C4-2B (cell line): ENCODE data around the gene SZT2.
A peak's percentile ranks its signal among the peaks of the same experiment; 100 is the strongest.

Experiments used
- H3K27ac ChIP-seq: fragments of 450-650 bp; 2 replicates; pipeline ENCODE4 v1.5.1; 2017
- CTCF ChIP-seq: fragments of 450-650 bp; conservative IDR thresholded peaks from 2 replicates; pipeline ENCODE4 v1.5.1; 2017; ENCODE audit warnings: mild to moderate bottlenecking
- ZFX ChIP-seq: fragments of 450-650 bp; IDR thresholded peaks from 2 replicates; pipeline ENCODE4 v1.6.1; 2017

Gene SZT2

DNA sequence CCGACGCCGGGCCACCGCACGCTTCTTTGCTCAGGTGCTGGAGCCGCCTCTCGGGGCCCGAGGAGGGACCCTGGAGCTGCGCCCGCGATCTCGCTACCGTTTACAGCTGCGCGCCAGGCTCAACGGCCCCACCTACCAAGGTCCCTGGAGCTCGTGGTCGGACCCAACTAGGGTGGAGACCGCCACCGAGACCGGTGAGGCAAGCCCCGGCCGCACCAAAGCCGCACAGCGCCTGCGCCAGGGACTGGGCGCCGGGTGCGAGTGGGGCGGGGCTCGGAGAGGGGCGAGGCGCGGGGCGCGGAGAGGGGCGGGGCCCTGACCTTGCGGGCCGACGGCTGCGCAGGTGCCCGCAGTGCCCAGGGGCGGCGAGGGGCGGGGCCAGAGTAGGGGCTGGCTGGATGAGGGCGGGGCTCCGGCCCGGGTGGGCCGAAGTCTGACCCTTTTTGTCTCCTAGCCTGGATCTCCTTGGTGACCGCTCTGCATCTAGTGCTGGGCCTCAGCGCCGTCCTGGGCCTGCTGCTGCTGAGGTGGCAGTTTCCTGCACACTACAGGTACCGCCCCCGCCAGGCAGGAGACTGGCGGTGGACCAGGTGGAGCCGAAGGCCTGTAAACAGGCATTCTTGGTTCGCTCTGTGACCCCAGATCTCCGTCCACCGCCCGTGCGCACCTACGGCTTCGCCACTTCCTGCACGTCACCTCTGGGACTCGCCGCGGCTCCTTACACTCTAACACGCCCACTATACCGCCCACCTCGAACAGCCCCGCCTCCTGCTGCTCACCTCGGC, 40.7 kb upstream of the SZT2 start:
- peak overlapping the region; percentile 86 for H3K27ac ChIP-seq
- TF ChIP-seq ZFX (no peak; the same call in 1 of the 2 replicates), CTCF (no peak)

DNA sequence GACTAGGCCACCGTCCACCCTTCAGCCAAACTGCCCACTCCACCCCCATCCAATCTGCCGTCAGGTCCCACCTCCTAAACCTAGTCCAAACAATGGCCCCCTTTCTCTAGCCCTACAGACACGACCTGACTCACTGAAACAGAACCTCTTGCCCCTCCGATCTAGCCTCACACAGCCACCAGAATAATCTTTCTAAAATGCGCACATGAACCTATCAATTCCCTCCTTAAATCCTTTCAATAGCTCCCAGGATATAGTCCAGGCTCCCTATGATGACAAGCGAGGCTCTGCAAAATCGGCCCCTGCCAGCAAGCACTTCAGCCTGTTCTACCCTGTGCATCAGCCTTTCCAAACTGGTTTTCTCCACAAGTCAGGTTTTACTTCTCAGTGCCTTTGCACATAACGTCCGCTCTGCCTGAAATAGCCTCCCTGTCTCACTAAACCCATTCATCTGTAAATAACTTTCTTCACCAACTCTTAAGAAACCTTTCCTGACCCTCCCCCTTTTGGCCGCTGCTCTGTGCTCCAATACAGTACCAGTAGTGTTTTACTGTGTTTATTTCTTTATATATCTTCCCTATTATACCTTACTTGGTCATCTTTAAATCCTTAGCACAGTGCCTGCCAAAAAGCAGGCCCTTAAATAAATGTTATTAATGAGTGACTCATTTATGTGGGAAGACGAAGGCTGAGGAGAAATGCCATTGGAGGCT, 39.9 kb upstream of the SZT2 start:
- TF ChIP-seq ZFX: no peak
- TF ChIP-seq CTCF: no peak
- H3K27ac ChIP-seq: peak overlapping the region; percentile 86

- TF ChIP-seq ZFX (no peak), CTCF (no peak)
- no peak overlapping the region; the same call in 1 of the 2 replicates for H3K27ac ChIP-seq
Measured at GRCh38 chr1:43350976-43351375, 38.7 kb upstream of the SZT2 start.

DNA sequence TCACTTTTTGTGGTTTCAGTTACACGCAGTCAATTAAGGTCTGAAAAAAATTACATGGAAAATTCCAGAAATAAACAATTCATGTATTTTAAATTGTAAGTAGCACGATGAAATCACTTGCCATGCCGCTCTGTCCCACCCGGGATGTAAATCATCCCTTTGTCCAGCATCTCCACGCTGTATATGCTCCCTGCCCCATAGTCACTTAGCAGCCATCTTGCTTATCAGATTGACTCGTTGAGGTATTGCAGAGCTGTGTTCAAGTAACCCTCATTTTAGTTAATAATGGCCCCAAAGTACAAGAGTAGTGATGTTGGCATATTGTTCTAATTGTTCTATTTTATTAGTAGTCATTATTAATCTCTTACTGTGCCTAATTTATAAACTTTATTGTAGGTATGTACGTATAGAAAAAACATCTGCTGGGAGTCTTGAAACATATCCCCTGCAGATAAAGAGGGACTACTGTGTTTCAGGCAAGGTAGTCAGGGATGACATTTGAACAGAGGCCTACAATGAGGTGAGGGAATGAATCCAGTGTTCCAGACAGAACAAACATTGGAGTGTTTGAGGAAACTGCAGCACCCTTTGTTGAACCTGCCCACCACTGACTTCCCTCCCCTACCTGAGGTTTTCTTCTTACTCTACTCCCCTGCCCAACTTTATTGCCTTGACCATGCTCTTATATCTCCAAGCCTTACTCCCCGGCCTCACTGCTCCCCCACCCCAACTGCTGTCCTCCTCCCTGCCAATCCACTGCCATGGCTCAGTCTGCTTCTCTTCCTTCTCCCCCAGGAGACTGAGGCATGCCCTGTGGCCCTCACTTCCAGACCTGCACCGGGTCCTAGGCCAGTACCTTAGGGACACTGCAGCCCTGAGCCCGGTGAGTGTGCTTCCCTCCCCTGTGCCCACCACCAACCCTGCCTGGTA, 38.0 kb upstream of the SZT2 start:
- H3K27ac ChIP-seq: peak overlapping the region; percentile 21
- no peak for TF ChIP-seq ZFX
- no peak for TF ChIP-seq CTCF

- H3K27ac ChIP-seq: peak overlapping the region; percentile 21
- TF ChIP-seq ZFX (no peak), CTCF (no peak)
Measured at GRCh38 chr1:43352351-43352705, 37.4 kb upstream of the SZT2 start.

DNA sequence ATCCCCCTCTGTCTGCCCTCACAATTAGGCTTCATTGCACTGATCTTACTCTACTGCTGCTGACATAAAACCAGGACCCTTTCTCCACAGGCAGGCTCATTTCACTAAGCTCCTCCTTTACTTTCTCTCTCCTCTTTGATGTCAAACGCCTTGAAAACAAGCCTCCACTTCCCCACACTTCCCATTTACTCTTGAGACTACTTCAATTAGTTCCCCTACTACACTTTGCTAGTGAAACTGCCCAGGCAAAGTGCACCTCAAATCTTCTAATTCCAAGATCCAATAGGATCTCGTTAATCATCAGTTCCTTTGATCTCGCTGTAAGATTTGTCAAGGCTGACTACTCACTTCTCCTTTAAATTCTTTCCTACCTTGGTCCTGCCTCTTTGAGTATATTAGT, 36.8 kb upstream of the SZT2 start:
- TF ChIP-seq ZFX (no peak), CTCF (no peak)
- no peak overlapping the region for H3K27ac ChIP-seq
